Activated naive CD4-positive, alpha-beta T cell treated with anti-CD3 and anti-CD28 coated beads for 36 hours (primary cell): ENCODE results near the gene STARD7. TPM values are rescaled to one million over a fixed set of nuclear protein-coding genes. Genes with fewer than 3 reads are reported as not detected.

ENCODE experiments used
- CTCF ChIA-PET: fragments of 350-600 bp; sonication (Branson Sonifier 250); formaldehyde crosslinking; loops from one replicate; lab custom pipeline; 2021; ENCODE audit warnings: antibody characterized with exemption; lab: Charles Lee
- DNase-seq: peaks from one replicate; pipeline ENCODE4 v3.0.0-alpha.2; 2020
- H3K27ac Mint-ChIP-seq: one replicate; pipeline ENCODE4 v1.8.0; 2021; ENCODE audit warnings: mild to moderate bottlenecking, mixed read lengths
- H3K27me3 Mint-ChIP-seq: one replicate; pipeline ENCODE4 v1.8.0; 2021; ENCODE audit warnings: low read depth, mixed read lengths
- H3K36me3 Mint-ChIP-seq: one replicate; pipeline ENCODE4 v1.8.0; 2021; ENCODE audit warnings: low read depth, mixed read lengths
- H3K4me1 Mint-ChIP-seq: one replicate; pipeline ENCODE4 v1.8.0; 2021; ENCODE audit warnings: low read depth, mixed read lengths
- H3K4me3 Mint-ChIP-seq: one replicate; pipeline ENCODE4 v1.8.0; 2021; ENCODE audit warnings: mild to moderate bottlenecking, moderate library complexity, mixed read lengths
- H3K9me3 Mint-ChIP-seq: one replicate; pipeline ENCODE4 v1.8.0; 2021; ENCODE audit warnings: mixed read lengths
- intact Hi-C: fragments of 100-400 bp; cut with micrococcal nuclease; formaldehyde crosslinking; loops from one replicate; pipeline ENCODE4 v1.15.1; 2023
- total RNA-seq, 2 experiments: library from RNA; stranded (reverse); gene quantifications; one replicate each; pipeline ENCODE4 v1.2.3, GENCODE V29; 2021

The STARD7 gene
- total RNA-seq, 2 experiments from 2014 or later = 84.7 to 87.6 TPM

DNA sequence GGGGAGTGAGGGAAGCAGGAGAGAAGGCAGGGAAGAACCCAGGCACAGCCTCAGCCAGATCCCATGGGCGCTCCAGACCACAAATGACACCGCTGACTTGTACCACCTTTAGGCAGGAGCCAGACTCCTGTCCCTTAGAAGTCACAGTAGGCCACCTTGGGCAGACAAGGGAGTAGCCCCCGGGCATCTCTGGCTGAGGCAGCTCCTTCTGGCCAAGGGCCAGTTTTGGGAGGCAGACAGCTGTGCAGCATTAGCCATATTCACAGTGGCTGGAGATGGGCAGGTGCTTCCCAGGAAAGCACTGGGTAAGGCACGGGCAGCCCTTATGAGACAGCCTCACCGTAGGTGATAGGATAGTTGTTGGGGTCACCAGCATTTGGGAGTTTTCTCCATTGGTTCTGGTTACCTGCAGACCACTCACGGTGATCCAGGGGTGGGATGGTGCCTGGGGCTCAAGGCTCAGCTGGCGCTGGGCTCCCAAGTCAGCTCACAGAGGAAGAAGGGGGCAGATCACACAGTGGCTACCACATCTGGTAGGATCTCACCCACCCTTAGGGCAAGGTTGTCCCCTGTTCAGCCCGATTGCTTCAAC lies 72.4 kb downstream of the STARD7 start:
- intact Hi-C loops = no loop called here
- no peak overlapping the region for H3K27ac Mint-ChIP-seq
- CTCF ChIA-PET = interaction anchor here (1.2 to 18.5 kb wide), 4 partner anchors 19 to 68 kb away, joined by 3 to 482 read pairs (median 12); partner anchors contain the start of gene ADRA2B
- H3K9me3 Mint-ChIP-seq = no peaks in the 10 kb centered on the region
- H3K4me1 Mint-ChIP-seq = peaks cover 26% of the 10 kb centered on the region
- no peak overlapping the region for H3K4me3 Mint-ChIP-seq
- H3K36me3 Mint-ChIP-seq = peaks cover 2% of the 10 kb centered on the region
- H3K27me3 Mint-ChIP-seq = no peaks in the 10 kb centered on the region
- DNase-seq = no peak

DNA sequence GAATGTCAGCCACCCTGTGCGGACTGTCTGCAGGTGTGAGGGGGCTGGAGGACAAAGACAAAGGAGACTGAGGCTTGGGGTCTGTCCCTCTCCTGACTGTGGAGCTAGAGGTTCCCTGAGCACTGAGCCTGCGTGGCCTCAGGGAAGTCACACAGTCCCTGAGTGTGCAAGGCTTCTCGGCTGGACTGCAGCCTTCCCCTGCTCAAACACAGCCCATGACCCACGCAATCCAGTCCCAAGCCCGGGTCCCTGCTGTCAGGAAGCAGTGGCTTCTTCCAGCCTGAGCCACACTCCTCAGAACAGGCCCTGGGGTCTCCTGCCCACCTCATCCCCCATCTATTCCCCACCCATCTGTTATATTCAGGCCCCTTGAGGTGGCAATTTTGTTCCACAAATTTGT lies 73.0 kb downstream of the STARD7 start:
- intact Hi-C loops = no loop called here
- peaks cover 27% of the 10 kb centered on the region for H3K4me1 Mint-ChIP-seq
- CTCF ChIA-PET = interaction anchor here (1.0 to 18.5 kb wide), 3 partner anchors 18 to 45 kb away, joined by 3 to 482 read pairs (median 20); partner anchors contain the start of gene ADRA2B
- no peaks in the 10 kb centered on the region for H3K9me3 Mint-ChIP-seq
- H3K27me3 Mint-ChIP-seq = no peaks in the 10 kb centered on the region
- H3K27ac Mint-ChIP-seq = no peak overlapping the region
- DNase-seq = no peak
- H3K4me3 Mint-ChIP-seq = no peak overlapping the region
- peaks cover 2% of the 10 kb centered on the region for H3K36me3 Mint-ChIP-seq

DNA sequence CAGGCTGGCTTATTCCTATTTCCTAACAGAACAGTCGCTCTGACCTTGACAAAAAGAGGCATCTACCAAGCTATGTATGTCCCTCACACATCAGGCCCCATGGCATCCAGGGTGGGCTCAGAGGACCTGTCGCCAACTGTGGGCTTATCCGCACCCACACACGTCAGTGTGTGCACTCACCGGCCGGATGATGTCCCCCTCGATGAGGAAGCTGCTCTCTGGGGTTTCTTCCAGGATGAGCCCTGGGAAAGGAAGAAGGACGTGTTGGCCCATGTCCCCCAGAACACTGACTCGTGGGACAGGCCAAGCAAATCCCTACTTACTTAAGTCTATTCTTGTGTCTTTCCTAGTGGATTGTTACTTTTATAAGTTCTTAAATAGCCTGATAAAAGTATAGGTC lies 73.5 kb downstream of the STARD7 start:
- Mint-ChIP-seq H3K36me3 (peaks cover 2% of the 10 kb centered on the region), H3K4me3 (no peak overlapping the region), H3K27ac (no peak overlapping the region), H3K9me3 (no peaks in the 10 kb centered on the region), H3K27me3 (no peaks in the 10 kb centered on the region), H3K4me1 (peaks cover 25% of the 10 kb centered on the region)
- DNase-seq = no peak
- intact Hi-C loops = no loop called here
- CTCF ChIA-PET = interaction anchor here (1.0 to 18.5 kb wide), 2 partner anchors 41 to 46 kb away, joined by 3 to 482 read pairs; no protein-coding TSS in a partner anchor

Other genes starting within 250 kb of the STARD7 start
- 10 to 100 TPM; 23.4 to 27.7 TPM for gene ANKRD36C, start 217.0 kb downstream of the STARD7 start, total RNA-seq
- gene GPAT2, start 173.9 kb downstream of the STARD7 start, total RNA-seq = 10 to 100 TPM; 12.6 to 14.4 TPM
- gene ADRA2B, start 92.3 kb downstream of the STARD7 start, total RNA-seq = under 1 TPM; 0.52 TPM
- gene ASTL, start 70.3 kb downstream of the STARD7 start, total RNA-seq = 1 to 10 TPM; 2.5 to 2.6 TPM
- gene DUSP2, start 63.4 kb downstream of the STARD7 start, total RNA-seq = 100 to 1,000 TPM; 429 to 463 TPM
- 10 to 100 TPM; 12.9 to 16.1 TPM for gene TMEM127, start 57.2 kb upstream of the STARD7 start, total RNA-seq
- gene CIAO1, start 57.4 kb upstream of the STARD7 start, total RNA-seq = 10 to 100 TPM; 59.9 to 62.2 TPM
- gene SNRNP200, start 96.7 kb upstream of the STARD7 start, total RNA-seq = 100 to 1,000 TPM; 179 to 181 TPM
- 10 to 100 TPM; 13.3 to 13.4 TPM for gene ITPRIPL1, start 116.5 kb upstream of the STARD7 start, total RNA-seq
- 10 to 100 TPM; 78.6 to 79.2 TPM for gene NCAPH, start 126.9 kb upstream of the STARD7 start, total RNA-seq